CD4-positive, alpha-beta T cell treated with Interleukin-6 at 100 ng/mL for 8 hours (primary cell): ENCODE data around the gene TESK2.
A peak's percentile ranks its signal among the peaks of the same experiment; 100 is the strongest.

Experiments
- DNase-seq: peaks from one replicate; pipeline ENCODE4 v3.0.0-alpha.2; 2020; ENCODE audit warnings: mixed read lengths, low spot score

TESK2 gene

GRCh38 chr1:45303520-45304310 lies 187.2 kb downstream of the TESK2 start:
- peak; percentile 99 for DNase-seq

GRCh38 chr1:45302505-45303150 lies 188.3 kb downstream of the TESK2 start:
- DNase-seq: no peak

GRCh38 chr1:45300669-45300997 lies 190.3 kb downstream of the TESK2 start:
- DNase-seq: no peak

GRCh38 chr1:45299981-45300668 lies 190.8 kb downstream of the TESK2 start:
- peak; percentile 60 for DNase-seq

GRCh38 chr1:45299296-45299695 lies 191.7 kb downstream of the TESK2 start:
- DNase-seq: no peak

GRCh38 chr1:45297666-45298356 lies 193.2 kb downstream of the TESK2 start:
- no peak for DNase-seq
